ENCODE data around the gene CDC27. TPM values are rescaled to one million over a fixed set of nuclear protein-coding genes. Genes with fewer than 3 reads are reported as not detected.

Gene CDC27
- polyA plus RNA-seq, 1 donor from 2014 or later: 50.1 TPM

GRCh38 chr17:47235923-47236322, 46.8 kb upstream of the CDC27 start:
- no peak overlapping the region for H3K4me2 ChIP-seq (ENCODE audit: low read length)
- TF ChIP-seq RAD21 (conservative IDR thresholded peaks at IDR 0.05) (no peak), SMC3 (conservative IDR thresholded peaks at IDR 0.05; ENCODE audit: poor library complexity) (no peak)
- TF ChIP-seq, protein P1, sequence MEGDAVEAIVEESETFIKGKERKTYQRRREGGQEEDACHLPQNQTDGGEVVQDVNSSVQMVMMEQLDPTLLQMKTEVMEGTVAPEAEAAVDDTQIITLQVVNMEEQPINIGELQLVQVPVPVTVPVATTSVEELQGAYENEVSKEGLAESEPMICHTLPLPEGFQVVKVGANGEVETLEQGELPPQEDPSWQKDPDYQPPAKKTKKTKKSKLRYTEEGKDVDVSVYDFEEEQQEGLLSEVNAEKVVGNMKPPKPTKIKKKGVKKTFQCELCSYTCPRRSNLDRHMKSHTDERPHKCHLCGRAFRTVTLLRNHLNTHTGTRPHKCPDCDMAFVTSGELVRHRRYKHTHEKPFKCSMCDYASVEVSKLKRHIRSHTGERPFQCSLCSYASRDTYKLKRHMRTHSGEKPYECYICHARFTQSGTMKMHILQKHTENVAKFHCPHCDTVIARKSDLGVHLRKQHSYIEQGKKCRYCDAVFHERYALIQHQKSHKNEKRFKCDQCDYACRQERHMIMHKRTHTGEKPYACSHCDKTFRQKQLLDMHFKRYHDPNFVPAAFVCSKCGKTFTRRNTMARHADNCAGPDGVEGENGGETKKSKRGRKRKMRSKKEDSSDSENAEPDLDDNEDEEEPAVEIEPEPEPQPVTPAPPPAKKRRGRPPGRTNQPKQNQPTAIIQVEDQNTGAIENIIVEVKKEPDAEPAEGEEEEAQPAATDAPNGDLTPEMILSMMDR (IDR thresholded peaks at IDR 0.05; ENCODE audit: poor library complexity, severe bottlenecking): no peak
- H3K4me3 ChIP-seq (ENCODE audit: low read length): no peak overlapping the region

GRCh38 chr17:47235506-47235905, 46.4 kb upstream of the CDC27 start:
- H4K20me1 ChIP-seq (ENCODE audit: insufficient read depth): no peaks in the 10 kb centered on the region
- H3K9me3 ChIP-seq (ENCODE audit: low read length): no peaks in the 10 kb centered on the region
- H3K9ac ChIP-seq (ENCODE audit: low read length): no peak overlapping the region
- no peaks in the 10 kb centered on the region for H3K27me3 ChIP-seq (ENCODE audit: insufficient read depth, low read depth, low read length)
- H3K79me2 ChIP-seq (replicated peaks; ENCODE audit: insufficient read depth, low read length): no peaks in the 10 kb centered on the region
- no peak overlapping the region for H3K27ac ChIP-seq (ENCODE audit: low read length)
- no peaks in the 10 kb centered on the region for H3F3A ChIP-seq (ENCODE audit: insufficient read depth, low read length, poor library complexity, severe bottlenecking)
- H3K9me2 ChIP-seq (ENCODE audit: insufficient read depth, low read length): no peaks in the 10 kb centered on the region
- no peak overlapping the region for H3K4me2 ChIP-seq (ENCODE audit: low read length)
- H3K36me3 ChIP-seq (ENCODE audit: insufficient read depth, low read length): no peaks in the 10 kb centered on the region
- TF ChIP-seq POLR2AphosphoS5 (IDR thresholded peaks at IDR 0.05): no peak
- H3K4me3 ChIP-seq (ENCODE audit: low read length): no peak overlapping the region
- no peak overlapping the region for H2AFZ ChIP-seq (ENCODE audit: low read depth, low read length)

More at GRCh38 chr17:47235923-47236322, 46.8 kb upstream of the CDC27 start:
- Histone ChIP-seq H3K27me3 (ENCODE audit: insufficient read depth, low read depth, low read length) (no peaks in the 10 kb centered on the region), H3K36me3 (ENCODE audit: insufficient read depth, low read length) (no peaks in the 10 kb centered on the region), H3F3A (ENCODE audit: insufficient read depth, low read length, poor library complexity, severe bottlenecking) (no peaks in the 10 kb centered on the region), H3K9me3 (ENCODE audit: low read length) (no peaks in the 10 kb centered on the region), H2AFZ (ENCODE audit: low read depth, low read length) (no peak overlapping the region), H3K9me2 (ENCODE audit: insufficient read depth, low read length) (no peaks in the 10 kb centered on the region), H3K79me2 (replicated peaks; ENCODE audit: insufficient read depth, low read length) (no peaks in the 10 kb centered on the region), H3K27ac (ENCODE audit: low read length) (no peak overlapping the region), H4K20me1 (ENCODE audit: insufficient read depth) (no peaks in the 10 kb centered on the region), H3K9ac (ENCODE audit: low read length) (no peak overlapping the region)

DNA sequence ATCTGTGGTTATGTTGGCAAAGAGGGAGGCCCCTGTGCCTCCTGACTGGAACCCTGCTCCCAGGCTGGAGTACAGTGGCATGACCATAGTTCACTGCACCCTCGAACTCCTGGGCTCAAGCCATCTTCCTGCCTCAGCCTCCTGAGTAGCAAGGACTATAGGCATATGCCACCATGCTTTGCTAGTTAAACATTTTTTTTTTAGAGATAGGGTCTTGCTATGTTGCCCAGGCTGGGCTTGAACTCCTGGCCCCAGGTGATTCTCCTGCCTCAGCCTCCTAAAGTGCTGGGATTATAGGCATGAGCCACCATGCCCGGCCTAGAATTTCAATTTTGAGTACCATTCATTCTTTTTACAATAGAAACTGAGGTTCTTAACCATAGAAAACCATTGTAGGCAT, 43.4 kb upstream of the CDC27 start:
- TF ChIP-seq MXI1 (conservative IDR thresholded peaks at IDR 0.05; ENCODE audit: poor library complexity, severe bottlenecking): no peak
- Histone ChIP-seq H3K4me2 (ENCODE audit: low read length) (no peak overlapping the region), H3K79me2 (replicated peaks; ENCODE audit: insufficient read depth, low read length) (no peaks in the 10 kb centered on the region), H3K4me3 (ENCODE audit: low read length) (no peak overlapping the region), H3K27ac (ENCODE audit: low read length) (no peak overlapping the region), H3K27me3 (ENCODE audit: insufficient read depth, low read depth, low read length) (no peaks in the 10 kb centered on the region), H3K36me3 (ENCODE audit: insufficient read depth, low read length) (no peaks in the 10 kb centered on the region), H3F3A (ENCODE audit: insufficient read depth, low read length, poor library complexity, severe bottlenecking) (no peaks in the 10 kb centered on the region), H2AFZ (ENCODE audit: low read depth, low read length) (no peak overlapping the region), H3K9ac (ENCODE audit: low read length) (no peak overlapping the region), H3K9me2 (ENCODE audit: insufficient read depth, low read length) (no peaks in the 10 kb centered on the region), H4K20me1 (ENCODE audit: insufficient read depth) (no peaks in the 10 kb centered on the region), H3K9me3 (ENCODE audit: low read length) (no peaks in the 10 kb centered on the region)

DNA sequence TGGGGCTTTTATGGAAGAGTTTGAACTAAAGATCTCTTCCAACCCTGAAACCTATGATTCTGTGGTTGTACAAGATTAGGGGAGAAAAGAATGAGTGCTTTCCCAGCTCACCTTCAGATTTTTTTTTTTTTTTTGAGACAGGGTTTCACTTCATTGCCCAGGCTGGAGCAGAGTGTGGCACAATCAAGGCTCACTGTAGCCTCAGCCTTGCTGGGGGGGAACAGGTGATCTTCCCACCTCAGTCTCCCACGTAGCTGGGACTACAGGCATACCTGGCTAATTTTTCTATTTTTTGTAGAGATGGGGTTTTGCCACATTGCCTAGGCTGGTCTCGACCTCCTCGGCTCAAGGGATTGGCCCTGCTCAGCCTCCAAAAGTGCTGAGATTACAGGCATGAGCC, 42.8 kb upstream of the CDC27 start:
- H3F3A ChIP-seq (ENCODE audit: insufficient read depth, low read length, poor library complexity, severe bottlenecking): no peaks in the 10 kb centered on the region
- no peak overlapping the region for H3K4me3 ChIP-seq (ENCODE audit: low read length)
- H3K9ac ChIP-seq (ENCODE audit: low read length): no peak overlapping the region
- H3K9me2 ChIP-seq (ENCODE audit: insufficient read depth, low read length): no peaks in the 10 kb centered on the region
- no peaks in the 10 kb centered on the region for H3K27me3 ChIP-seq (ENCODE audit: insufficient read depth, low read depth, low read length)
- H3K79me2 ChIP-seq (replicated peaks; ENCODE audit: insufficient read depth, low read length): no peaks in the 10 kb centered on the region
- no peak overlapping the region for H2AFZ ChIP-seq (ENCODE audit: low read depth, low read length)
- TF ChIP-seq TAF1 (IDR thresholded peaks at IDR 0.05; ENCODE audit: low read depth) (no peak), EP300 (conservative IDR thresholded peaks at IDR 0.05; ENCODE audit: poor library complexity, severe bottlenecking) (no peak), REST (IDR thresholded peaks at IDR 0.05; ENCODE audit: borderline replicate concordance) (no peak), EZH2 (IDR thresholded peaks at IDR 0.05; ENCODE audit: borderline replicate concordance, insufficient read depth, low read length, poor library complexity, severe bottlenecking) (no peak), SMC3 (conservative IDR thresholded peaks at IDR 0.05; ENCODE audit: poor library complexity) (no peak), MXI1 (conservative IDR thresholded peaks at IDR 0.05; ENCODE audit: poor library complexity, severe bottlenecking) (no peak), POLR2AphosphoS5 (IDR thresholded peaks at IDR 0.05) (no peak), RAD21 (conservative IDR thresholded peaks at IDR 0.05) (no peak)
- no peaks in the 10 kb centered on the region for H3K36me3 ChIP-seq (ENCODE audit: insufficient read depth, low read length)
- H3K9me3 ChIP-seq (ENCODE audit: low read length): no peaks in the 10 kb centered on the region
- no peaks in the 10 kb centered on the region for H4K20me1 ChIP-seq (ENCODE audit: insufficient read depth)
- H3K27ac ChIP-seq (ENCODE audit: low read length): no peak overlapping the region
- no peak overlapping the region for H3K4me2 ChIP-seq (ENCODE audit: low read length)

Measured in neural cell (in vitro differentiated cells).